NCI-H460 (cell line): ENCODE results near the gene SNTG2. TPM values are rescaled to one million over a fixed set of nuclear protein-coding genes. Genes with fewer than 3 reads are reported as not detected.

ENCODE experiments used
- DNase-seq: peaks from one replicate; pipeline ENCODE4 v3.0.0-alpha.2; 2016; ENCODE audit warnings: low read depth; ENCODE audit errors: extremely low read depth
- total RNA-seq: library from RNA; depleted of rRNA; stranded (reverse); fragments of >200 nt; shearing (Covaris generic); gene quantifications from 2 replicates; pipeline ENCODE4 v1.2.3, GENCODE V29; 2014

Gene SNTG2
- total RNA-seq, 1 experiment from 2014 or later, result not detected

GRCh38 chr2:925711-926110 is 24.9 kb upstream of the SNTG2 start:
- no peak for DNase-seq

GRCh38 chr2:926259-926793 is 24.3 kb upstream of the SNTG2 start:
- no peak for DNase-seq

GRCh38 chr2:926896-927295 is 23.8 kb upstream of the SNTG2 start:
- no peak for DNase-seq

- no peak for DNase-seq
Measured at GRCh38 chr2:929011-929735, 21.5 kb upstream of the SNTG2 start.

GRCh38 chr2:929925-930324 is 20.7 kb upstream of the SNTG2 start:
- no peak for DNase-seq

GRCh38 chr2:930935-931334 is 19.7 kb upstream of the SNTG2 start:
- DNase-seq, result no peak

- no peak for DNase-seq
Measured at GRCh38 chr2:932320-933115, 18.1 kb upstream of the SNTG2 start.

GRCh38 chr2:933734-934295 is 16.8 kb upstream of the SNTG2 start:
- no peak for DNase-seq

GRCh38 chr2:937530-937929 is 13.1 kb upstream of the SNTG2 start:
- DNase-seq, result no peak

- DNase-seq, result no peak
Measured at GRCh38 chr2:938181-939005, 12.3 kb upstream of the SNTG2 start.

- DNase-seq, result no peak
Measured at GRCh38 chr2:939936-940601, 10.6 kb upstream of the SNTG2 start.

GRCh38 chr2:941871-942270 is 8.8 kb upstream of the SNTG2 start:
- no peak for DNase-seq

GRCh38 chr2:942775-943460 is 7.7 kb upstream of the SNTG2 start:
- DNase-seq, result no peak

GRCh38 chr2:943461-943797 is 7.2 kb upstream of the SNTG2 start:
- DNase-seq, result no peak

- DNase-seq, result no peak
Measured at GRCh38 chr2:943821-944220, 6.8 kb upstream of the SNTG2 start.

- DNase-seq, result no peak
Measured at GRCh38 chr2:944693-945092, 6.0 kb upstream of the SNTG2 start.

GRCh38 chr2:945104-945503 is 5.5 kb upstream of the SNTG2 start:
- DNase-seq, result no peak

GRCh38 chr2:946073-946948 is 4.3 kb upstream of the SNTG2 start:
- DNase-seq, result no peak
